CD1c-positive myeloid dendritic cell (primary cell): ENCODE data around the gene GAD1.

Experiments
- DNase-seq: peaks from one replicate; pipeline ENCODE4 v3.0.0-alpha.2; 2016; ENCODE audit errors: extremely low spot score

Gene GAD1

GRCh38 chr2:170895023-170895757 lies 78.5 kb downstream of the GAD1 start:
- no peak for DNase-seq

DNA sequence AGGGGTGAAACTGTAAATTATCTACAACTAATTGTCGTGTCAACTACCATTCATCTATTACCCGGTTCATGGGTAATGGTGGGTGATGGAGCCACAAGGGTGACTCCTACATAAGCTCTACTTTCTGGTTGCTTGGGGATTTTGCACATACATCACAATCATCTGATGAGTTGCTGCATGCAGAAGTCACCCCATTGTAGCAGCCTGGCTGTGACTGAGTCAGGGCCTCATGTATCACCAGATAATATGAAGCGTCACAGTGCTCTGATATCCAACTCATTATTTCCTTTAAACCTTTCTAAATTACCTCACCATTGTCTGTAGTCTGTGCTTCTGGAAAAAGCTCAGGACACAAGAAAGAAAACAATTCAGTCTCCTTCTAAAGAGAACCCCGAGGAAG lies 79.9 kb downstream of the GAD1 start:
- DNase-seq = no peak

- no peak for DNase-seq
These were observed 80.4 kb downstream of the GAD1 start for GRCh38 chr2:170897108-170897507.

GRCh38 chr2:170905864-170906263 lies 89.2 kb downstream of the GAD1 start:
- DNase-seq = no peak
